Activated CD8-positive, alpha-beta memory T cell treated with anti-CD3 and anti-CD28 coated beads for 1 hour (primary cell): ENCODE measurements around the gene RNASET2.
"Not testable (repeated sequence)": the region's sequence is repeated elsewhere in the genome, so short reads cannot be mapped to it uniquely, and the experiment has no call there.

Experiments used
- DNase-seq, 2 donors: peaks; one replicate each; pipeline ENCODE4 v3.0.0-alpha.2; 2020; ENCODE audit warnings: low read depth in 1 of 2; ENCODE audit errors: extremely low read depth in 1 of 2

Gene RNASET2

GRCh38 chr6:166970776-166971175 lies 14.4 kb upstream of the RNASET2 start:
- DNase-seq = no peak

DNA sequence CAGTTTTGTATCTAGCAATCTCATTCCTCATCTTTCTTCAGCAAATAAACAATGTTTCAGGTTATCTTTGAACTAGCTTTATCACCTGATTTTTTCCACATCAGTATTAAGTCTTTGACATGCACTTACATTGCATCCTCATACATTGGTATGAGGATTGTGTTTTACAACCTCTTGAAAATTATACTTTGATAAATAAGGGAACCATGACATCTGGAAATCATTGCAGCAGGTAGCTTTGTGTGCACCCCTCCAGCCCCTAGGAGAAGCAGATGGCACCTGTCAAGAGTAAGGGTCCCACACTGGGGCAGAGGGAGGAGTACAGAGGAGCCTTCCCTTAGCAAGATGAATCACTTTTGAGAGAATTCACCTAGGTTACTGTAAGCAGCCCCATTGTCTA lies 13.7 kb upstream of the RNASET2 start:
- DNase-seq = no peak

GRCh38 chr6:166969390-166970002 lies 13.1 kb upstream of the RNASET2 start:
- no peak for DNase-seq

DNA sequence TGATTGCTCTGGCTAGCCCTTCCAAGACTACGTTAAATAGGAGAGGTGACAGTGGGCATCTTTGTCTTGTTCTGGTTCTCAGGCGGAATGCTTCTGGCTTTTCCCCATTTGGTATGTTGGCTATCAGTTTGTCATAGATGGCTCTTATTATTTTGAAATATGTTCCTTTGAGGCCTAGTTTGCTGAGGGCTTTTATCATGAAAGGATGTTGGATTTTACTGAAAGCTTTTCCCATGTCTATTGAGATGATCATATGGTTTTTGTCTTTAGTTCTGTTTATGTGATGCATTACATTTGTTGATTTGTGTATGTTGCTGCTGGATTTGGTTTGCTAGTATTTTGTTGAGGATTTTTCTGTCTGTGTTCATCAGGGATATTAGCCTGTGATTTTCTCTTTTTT lies 9.9 kb upstream of the RNASET2 start:
- no peak for DNase-seq

- DNase-seq = no peak
Observed at GRCh38 chr6:166960609-166960978, 4.2 kb upstream of the RNASET2 start.

GRCh38 chr6:166959911-166960608 lies 3.7 kb upstream of the RNASET2 start:
- DNase-seq = no peak

DNA sequence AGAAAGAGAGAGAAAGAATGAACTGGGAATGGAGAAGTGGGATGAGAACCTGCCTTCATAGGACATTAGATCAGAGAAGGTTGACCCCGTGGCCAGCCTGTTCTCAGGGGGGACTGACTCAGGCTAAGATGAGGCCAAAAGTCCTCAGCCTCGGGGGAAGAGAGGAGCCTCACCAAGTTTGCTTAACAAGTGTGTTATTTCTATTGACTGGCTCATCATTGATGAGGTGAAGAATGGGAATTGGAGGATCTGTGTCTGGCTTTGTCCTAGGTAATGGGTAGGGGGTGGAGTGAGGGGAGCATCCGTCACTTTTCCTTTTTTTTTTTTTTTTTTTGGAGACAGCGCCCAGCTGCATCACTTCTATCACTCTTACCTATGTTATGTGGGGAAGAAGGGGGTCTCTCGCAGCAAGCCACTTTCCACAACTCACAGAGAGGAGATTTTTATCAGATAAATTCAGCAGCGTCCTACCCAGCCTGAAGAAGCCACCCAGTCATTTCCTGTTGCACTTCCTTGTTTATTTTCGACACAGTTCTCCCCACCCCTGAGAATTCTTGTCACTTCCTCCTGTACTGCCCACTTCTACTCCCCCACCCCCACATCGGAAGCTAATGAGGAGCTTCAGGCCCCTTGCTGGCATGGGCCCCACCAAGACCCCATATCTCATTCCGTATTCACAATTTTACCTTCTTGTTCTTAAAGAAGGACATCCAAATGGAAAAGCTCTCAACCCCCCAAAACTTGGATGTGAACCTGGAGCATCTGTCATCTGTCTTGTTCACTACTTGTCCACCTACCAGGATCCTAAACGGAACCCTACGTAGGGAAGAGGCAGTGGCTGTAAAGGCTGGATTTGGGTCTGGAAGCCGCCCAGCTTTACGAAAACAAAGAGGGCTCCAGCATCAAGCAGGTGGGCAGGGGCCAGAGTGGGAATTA lies 2.8 kb upstream of the RNASET2 start:
- DNase-seq = no peak

DNA sequence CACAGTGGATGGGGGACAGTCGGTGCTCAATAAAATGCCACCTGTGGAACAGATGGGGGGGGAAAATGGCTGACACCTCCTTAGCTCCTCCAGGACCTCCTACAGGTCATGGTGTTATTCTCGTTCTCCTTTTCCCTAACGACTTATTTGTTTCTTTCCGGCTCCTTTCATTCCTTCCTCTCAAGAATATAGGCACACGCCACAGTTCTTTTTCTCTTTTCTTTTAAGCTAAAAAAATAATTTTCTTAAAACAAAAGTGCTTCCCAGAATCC lies 1.4 kb upstream of the RNASET2 start:
- no peak for DNase-seq

DNA sequence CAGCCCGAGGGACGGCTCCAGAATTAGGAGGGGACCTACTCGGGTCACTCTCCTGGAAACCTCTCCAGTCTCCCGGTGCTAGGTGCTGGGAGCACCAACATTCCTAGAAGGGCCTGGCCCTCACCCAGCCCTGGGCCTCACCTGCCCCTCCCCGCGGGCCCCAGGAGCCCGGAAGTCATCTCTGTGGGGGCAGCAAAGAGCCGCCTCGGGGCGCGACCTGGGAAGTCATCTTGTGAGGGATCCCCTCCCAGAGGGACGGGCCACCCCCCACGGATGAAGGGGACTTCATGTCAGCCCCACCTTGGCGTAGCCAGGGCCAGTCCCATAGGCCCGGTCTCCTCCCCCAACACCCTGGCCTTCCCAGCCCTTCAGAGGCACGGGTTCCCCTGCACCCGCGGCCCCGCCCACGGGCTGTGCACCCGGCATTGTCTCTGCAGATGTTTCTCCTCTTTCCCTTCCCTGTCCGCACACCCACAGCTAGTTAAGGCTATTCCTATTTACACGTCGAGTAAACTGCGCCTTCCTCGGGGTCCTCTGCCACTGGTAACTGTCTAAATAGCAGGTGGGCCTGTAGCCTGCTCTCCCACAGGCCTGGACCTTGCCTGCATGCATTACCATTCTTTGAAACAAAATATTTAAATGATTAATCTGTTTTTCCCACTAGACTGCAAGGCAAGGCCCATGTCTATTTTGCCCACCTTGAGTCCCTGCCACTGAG lies 896 bp upstream of the RNASET2 start:
- no peak for DNase-seq

DNA sequence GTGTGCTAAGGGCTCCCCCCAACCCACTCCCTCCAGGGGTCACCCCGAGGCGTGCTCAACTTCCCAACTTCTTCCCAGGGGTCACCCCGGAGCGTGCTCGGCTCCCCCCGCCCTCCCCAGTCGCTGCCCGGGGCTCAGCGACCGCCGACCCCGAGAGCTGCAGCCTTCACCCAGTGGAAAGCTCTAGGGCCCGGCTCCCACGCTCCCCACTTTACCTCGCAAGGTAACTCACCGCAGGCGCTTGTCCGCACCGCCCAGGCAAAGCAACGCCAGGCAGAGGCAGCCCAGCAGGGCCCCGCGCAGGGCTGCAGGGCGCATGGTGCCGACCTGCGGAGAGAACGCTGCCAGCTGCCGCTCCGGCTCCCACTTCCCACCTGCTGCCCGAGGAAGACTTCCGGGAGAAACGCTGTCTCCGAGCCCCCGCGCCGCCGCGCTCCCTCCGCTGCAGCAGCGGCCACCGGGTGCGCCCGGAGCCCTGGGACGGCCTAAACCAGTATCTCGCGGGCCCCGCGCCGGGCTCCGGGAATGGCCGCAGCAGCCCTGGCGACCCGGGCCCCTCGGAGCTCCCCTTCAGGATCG lies 396 bp downstream of the RNASET2 start:
- DNase-seq = no peak

DNA sequence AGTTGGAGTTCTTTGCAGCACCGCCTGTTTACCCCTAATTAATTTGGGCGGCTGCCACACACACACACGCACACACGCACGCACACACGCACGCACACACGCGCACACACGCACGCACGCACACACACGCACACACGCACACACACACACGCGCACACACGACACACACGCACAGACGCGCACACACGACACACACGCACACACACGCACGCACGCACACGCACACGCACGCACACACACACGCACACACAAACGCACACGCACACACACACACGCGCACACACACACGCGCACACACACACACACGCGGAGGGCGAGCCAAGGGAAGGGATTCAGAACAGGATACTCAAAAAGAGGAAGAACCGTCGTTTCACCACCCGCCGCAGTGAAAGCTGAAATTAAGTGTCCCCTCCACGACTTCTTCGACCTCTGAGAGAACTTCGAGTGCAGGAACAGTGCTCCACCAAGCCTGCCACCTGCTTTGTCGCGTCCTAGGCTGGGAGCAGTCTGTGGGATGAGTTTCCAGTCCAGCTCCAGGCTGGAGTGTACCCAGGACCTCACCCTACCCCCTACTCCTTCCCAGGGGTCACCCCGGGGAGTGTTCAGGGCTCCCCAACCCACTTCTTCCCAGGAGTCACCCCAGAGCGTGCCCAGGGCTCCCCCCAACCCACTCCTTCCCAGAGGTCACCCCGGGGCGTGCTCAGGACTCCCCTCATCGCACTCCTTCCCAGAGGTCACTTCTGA lies 1.1 kb downstream of the RNASET2 start:
- no peak for DNase-seq

DNA sequence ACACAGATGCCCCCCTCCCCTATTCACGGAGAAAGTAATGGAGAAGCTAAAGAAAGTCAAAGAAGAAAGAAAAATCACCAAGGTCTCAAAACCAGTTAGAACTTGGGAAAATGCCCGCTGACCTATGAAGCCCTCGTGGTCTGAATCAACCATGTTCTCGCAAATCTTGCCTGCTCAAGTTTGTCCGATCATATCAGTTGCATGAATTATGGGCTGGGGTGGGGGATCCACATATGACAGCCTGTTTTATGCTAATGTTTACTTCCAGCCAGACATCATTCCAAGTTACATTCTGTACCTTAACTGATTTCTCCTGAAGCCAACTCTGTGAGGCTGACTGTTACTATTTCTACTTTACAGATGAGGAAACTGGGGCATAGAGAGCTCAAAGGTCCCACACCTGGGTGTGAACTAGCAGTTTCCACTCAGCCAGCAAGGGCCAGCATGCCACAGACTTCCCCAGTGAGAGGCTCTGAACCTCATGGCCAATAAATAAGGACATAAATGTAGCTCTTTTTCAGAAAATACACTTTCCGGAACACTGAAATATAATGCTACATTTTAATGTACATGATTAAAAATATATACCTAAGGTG lies 2.1 kb downstream of the RNASET2 start:
- no peak for DNase-seq

- no peak for DNase-seq
Observed at GRCh38 chr6:166952567-166953486, 3.5 kb downstream of the RNASET2 start.

DNA sequence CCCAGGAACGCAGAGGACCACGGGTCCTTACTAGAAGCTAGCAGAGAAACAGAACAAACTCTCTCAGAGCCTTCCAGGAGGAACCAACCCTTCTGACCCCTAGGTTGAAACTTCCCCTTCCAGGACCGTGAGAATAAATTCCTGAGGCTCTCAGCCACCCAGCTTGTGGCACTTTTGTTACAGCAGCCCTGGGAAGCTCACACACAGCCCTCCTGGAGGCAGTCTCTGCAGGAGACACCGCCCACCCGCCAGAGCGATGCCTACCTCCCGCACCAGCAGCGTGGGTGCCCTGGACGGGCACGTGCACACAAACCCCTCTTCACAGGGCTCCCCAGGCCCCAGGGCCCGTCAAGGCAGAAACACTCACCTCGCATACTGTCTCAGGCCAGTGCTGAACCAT lies 4.2 kb downstream of the RNASET2 start:
- no peak for DNase-seq

GRCh38 chr6:166951670-166952060 lies 4.7 kb downstream of the RNASET2 start:
- DNase-seq = no peak

GRCh38 chr6:166950892-166951669 lies 5.3 kb downstream of the RNASET2 start:
- not testable (repeated sequence) for DNase-seq

- DNase-seq = no peak
Observed at GRCh38 chr6:166950443-166950821, 5.9 kb downstream of the RNASET2 start.
